ENCODE results near the gene DCXR.

Gene DCXR

DNA sequence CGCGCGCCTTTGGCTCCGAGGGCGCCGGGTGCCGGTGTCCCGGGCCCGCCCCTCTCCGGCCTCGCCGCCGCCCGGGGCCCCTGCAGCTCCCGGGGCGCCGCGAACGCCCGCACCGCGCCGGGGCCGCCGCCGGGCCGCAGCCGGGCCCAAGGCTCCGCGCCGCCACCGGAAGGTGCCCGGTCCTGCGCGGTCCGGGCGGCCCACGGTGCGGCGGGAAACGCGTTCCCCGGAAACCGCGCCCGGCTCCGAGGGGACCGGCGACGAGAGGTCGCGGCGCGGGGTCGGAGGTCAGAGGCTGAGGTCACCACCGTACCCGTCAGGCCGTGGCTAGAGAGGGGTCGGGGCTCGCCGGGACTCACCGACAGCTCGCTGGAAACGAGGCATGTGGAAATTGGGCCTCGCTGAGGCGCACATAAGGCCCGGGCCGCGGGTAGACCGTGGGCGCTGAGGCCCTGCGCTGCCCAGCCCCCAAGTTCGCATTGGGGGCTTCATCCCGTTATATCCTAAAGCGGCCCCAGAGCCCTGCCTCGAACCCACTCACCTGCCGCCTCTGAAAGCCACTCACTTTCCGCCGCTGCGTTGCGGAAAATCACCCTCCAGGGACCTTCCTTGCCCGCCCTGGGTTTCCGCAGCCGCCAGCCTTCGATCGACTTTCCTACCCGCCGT is 28.3 kb upstream of the DCXR start, which contains the start of gene DUS1L (continued):
- TF ChIP-seq, protein P1, sequence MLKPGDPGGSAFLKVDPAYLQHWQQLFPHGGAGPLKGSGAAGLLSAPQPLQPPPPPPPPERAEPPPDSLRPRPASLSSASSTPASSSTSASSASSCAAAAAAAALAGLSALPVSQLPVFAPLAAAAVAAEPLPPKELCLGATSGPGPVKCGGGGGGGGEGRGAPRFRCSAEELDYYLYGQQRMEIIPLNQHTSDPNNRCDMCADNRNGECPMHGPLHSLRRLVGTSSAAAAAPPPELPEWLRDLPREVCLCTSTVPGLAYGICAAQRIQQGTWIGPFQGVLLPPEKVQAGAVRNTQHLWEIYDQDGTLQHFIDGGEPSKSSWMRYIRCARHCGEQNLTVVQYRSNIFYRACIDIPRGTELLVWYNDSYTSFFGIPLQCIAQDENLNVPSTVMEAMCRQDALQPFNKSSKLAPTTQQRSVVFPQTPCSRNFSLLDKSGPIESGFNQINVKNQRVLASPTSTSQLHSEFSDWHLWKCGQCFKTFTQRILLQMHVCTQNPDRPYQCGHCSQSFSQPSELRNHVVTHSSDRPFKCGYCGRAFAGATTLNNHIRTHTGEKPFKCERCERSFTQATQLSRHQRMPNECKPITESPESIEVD (tag by site-specific recombination; IDR thresholded peaks at IDR 0.05), result no peak
- TF ChIP-seq ZNF2 (tag by site-specific recombination; IDR thresholded peaks at IDR 0.05), result peak; percentile 94
- TF ChIP-seq ZNF664 (tag by site-specific recombination; IDR thresholded peaks at IDR 0.05), result 0 out of 2 replicates have a peak, but pooled peaks have one; percentile 34
- no peak for TF ChIP-seq ZNF549 (tag by site-specific recombination; IDR thresholded peaks at IDR 0.05)
- no peak for TF ChIP-seq ZNF488 (tag by site-specific recombination; IDR thresholded peaks at IDR 0.05)
- peak; percentile 53; the same call in 1 of the 2 replicates for TF ChIP-seq ZNF223 (tag by site-specific recombination; IDR thresholded peaks at IDR 0.05)
- peak; percentile 38; the same call in 1 of the 2 replicates for TF ChIP-seq ZNF398 (tag by site-specific recombination; IDR thresholded peaks at IDR 0.05)
- TF ChIP-seq ZNF148 (tag by site-specific recombination; IDR thresholded peaks at IDR 0.05; ENCODE audit: borderline replicate concordance), result peak; percentile 84; the same call in 1 of the 2 replicates
- TF ChIP-seq ZNF138 (tag by site-specific recombination; IDR thresholded peaks at IDR 0.05; ENCODE audit: borderline replicate concordance), result no peak
- peak; percentile 70; the same call in 1 of the 2 replicates for TF ChIP-seq SALL2 (tag by site-specific recombination; IDR thresholded peaks at IDR 0.05; ENCODE audit: borderline replicate concordance)
- 0 out of 2 replicates have a peak, but pooled peaks have one; percentile 63 for TF ChIP-seq ZNF221 (tag by site-specific recombination; IDR thresholded peaks at IDR 0.05; ENCODE audit: borderline replicate concordance)
- no peak for TF ChIP-seq ZNF670 (tag by site-specific recombination; IDR thresholded peaks at IDR 0.05; ENCODE audit: low read depth)
- TF ChIP-seq ZNF48 (tag by site-specific recombination; IDR thresholded peaks at IDR 0.05), result no peak
- no peak for TF ChIP-seq ZNF184 (tag by site-specific recombination; IDR thresholded peaks at IDR 0.05)
- TF ChIP-seq, protein P2, sequence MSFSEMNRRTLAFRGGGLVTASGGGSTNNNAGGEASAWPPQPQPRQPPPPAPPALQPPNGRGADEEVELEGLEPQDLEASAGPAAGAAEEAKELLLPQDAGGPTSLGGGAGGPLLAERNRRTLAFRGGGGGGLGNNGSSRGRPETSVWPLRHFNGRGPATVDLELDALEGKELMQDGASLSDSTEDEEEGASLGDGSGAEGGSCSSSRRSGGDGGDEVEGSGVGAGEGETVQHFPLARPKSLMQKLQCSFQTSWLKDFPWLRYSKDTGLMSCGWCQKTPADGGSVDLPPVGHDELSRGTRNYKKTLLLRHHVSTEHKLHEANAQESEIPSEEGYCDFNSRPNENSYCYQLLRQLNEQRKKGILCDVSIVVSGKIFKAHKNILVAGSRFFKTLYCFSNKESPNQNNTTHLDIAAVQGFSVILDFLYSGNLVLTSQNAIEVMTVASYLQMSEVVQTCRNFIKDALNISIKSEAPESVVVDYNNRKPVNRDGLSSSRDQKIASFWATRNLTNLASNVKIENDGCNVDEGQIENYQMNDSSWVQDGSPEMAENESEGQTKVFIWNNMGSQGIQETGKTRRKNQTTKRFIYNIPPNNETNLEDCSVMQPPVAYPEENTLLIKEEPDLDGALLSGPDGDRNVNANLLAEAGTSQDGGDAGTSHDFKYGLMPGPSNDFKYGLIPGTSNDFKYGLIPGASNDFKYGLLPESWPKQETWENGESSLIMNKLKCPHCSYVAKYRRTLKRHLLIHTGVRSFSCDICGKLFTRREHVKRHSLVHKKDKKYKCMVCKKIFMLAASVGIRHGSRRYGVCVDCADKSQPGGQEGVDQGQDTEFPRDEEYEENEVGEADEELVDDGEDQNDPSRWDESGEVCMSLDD (tag by site-specific recombination; IDR thresholded peaks at IDR 0.05), result peak; percentile 86
- TF ChIP-seq KLF9 (tag by site-specific recombination; IDR thresholded peaks at IDR 0.05; ENCODE audit: low read depth), result peak; percentile 60
- TF ChIP-seq, protein P3, sequence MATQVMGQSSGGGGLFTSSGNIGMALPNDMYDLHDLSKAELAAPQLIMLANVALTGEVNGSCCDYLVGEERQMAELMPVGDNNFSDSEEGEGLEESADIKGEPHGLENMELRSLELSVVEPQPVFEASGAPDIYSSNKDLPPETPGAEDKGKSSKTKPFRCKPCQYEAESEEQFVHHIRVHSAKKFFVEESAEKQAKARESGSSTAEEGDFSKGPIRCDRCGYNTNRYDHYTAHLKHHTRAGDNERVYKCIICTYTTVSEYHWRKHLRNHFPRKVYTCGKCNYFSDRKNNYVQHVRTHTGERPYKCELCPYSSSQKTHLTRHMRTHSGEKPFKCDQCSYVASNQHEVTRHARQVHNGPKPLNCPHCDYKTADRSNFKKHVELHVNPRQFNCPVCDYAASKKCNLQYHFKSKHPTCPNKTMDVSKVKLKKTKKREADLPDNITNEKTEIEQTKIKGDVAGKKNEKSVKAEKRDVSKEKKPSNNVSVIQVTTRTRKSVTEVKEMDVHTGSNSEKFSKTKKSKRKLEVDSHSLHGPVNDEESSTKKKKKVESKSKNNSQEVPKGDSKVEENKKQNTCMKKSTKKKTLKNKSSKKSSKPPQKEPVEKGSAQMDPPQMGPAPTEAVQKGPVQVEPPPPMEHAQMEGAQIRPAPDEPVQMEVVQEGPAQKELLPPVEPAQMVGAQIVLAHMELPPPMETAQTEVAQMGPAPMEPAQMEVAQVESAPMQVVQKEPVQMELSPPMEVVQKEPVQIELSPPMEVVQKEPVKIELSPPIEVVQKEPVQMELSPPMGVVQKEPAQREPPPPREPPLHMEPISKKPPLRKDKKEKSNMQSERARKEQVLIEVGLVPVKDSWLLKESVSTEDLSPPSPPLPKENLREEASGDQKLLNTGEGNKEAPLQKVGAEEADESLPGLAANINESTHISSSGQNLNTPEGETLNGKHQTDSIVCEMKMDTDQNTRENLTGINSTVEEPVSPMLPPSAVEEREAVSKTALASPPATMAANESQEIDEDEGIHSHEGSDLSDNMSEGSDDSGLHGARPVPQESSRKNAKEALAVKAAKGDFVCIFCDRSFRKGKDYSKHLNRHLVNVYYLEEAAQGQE (tag by site-specific recombination; IDR thresholded peaks at IDR 0.05), result no peak
- TF ChIP-seq ZBTB17 (tag by site-specific recombination; IDR thresholded peaks at IDR 0.05), result 0 out of 2 replicates have a peak, but pooled peaks have one; percentile 22
- TF ChIP-seq ZNF768 (tag by site-specific recombination; IDR thresholded peaks at IDR 0.05), result no peak
- no peak for TF ChIP-seq ZNF600 (tag by site-specific recombination; IDR thresholded peaks at IDR 0.05)
- peak; percentile 48 for TF ChIP-seq ZNF335 (tag by site-specific recombination; conservative IDR thresholded peaks at IDR 0.05)
- TF ChIP-seq ZNF133 (tag by site-specific recombination; IDR thresholded peaks at IDR 0.05), result no peak
- TF ChIP-seq, protein P4, sequence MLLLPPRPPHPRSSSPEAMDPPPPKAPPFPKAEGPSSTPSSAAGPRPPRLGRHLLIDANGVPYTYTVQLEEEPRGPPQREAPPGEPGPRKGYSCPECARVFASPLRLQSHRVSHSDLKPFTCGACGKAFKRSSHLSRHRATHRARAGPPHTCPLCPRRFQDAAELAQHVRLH (tag by site-specific recombination; IDR thresholded peaks at IDR 0.05), result peak; percentile 89
- no peak for TF ChIP-seq ZNF174 (tag by site-specific recombination; IDR thresholded peaks at IDR 0.05)
- TF ChIP-seq ZNF585B (tag by site-specific recombination; IDR thresholded peaks at IDR 0.05), result no peak
